NCI-H1930 (cell line): ENCODE results near the gene TMC8.

Experiments
- DNase-seq, 2 experiments: peaks; one replicate each; lab custom pipeline; 2025; lab: John Stamatoyannopoulos, UW

TMC8 gene

DNA sequence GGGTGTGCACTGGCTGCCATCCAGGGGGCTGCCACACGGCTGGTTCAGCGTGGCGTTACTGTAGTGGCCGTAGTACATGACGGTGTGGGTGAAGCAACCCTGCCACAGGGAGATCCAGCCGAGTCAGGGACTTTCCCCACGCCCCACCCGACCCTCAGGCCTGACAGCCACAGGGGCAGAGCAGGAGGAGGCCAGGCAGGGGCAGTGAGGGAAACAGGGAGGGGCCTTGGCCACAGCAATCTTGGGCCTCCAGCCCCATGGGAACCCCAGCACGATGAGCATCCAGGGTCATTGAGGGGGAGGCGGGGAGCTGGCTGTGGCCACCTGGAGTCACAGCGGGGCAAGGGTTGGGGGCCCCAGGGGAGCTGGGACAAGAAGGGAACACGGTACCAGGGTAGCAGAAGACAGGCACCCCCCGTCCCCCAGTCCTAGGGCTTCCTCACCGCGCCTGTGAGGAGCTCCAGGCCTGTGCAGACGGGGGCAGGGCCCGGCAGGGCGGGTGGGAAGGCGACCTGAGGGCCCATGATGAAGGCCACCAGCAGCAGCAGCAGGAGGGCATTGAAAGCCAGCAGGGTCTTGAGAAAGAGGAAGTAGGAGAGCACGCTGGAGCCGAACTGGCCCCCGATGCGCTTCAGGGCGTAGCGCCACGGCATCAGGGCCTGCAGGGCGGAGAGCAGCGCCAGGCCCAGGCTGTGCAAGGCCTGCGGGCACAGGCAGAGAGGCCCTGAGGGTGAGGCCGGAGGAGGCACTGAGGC, 6.3 kb upstream of the TMC8 start:
- DNase-seq = no peak

DNA sequence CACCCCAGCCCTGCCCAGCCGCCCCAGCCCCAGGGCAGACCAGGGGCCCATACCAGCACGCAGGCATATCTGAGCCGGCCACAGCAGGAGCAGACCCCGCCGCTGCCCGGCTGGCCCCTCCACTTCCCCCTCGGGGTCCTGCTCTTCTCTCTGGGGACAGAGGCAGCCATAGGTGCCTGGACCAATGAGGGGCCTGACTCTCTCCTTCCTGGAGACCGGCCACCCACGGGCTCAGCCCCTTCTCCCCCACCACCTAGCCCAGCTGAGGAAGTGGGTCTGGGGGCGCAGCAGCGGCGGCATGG, 5.8 kb upstream of the TMC8 start:
- no peak for DNase-seq

DNA sequence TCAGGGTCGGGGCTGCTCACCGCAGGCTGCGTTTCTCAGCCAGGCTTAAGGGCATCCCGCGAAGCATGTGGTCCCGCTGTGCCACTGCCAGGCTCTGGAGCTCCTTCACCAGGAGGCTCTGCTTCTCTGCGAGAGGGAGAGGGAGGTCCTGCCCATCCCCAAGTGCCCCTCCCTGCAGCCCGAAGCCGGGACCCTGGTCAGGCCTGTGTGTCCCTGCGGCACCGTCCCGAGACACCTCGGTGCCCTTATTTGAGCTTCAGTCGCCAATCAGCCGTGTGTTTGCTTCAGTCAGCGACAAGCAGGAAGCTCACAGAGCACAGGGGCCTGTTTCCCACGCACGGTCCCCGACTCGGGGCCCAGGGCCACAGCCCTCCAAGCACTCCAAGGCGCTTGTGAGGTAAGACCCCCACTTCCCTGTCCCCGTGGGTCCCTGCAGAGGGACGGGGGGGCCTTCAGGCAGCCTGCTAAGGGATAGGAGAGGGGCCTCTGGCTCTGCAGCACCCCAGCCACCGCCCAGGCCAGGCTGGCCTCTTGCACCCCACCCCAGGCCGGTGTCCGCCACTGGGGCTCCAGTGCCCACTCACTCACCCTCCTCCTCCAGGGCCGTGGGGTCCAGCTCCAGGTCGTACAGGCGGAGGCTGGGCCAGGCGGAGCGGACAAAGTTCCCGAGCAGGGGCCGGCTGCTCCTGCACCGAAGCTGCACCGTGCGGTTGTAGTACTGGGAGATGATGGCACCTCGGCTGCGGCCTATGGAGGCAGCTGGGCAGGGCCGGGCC, 5.2 kb upstream of the TMC8 start:
- DNase-seq = no peak

DNA sequence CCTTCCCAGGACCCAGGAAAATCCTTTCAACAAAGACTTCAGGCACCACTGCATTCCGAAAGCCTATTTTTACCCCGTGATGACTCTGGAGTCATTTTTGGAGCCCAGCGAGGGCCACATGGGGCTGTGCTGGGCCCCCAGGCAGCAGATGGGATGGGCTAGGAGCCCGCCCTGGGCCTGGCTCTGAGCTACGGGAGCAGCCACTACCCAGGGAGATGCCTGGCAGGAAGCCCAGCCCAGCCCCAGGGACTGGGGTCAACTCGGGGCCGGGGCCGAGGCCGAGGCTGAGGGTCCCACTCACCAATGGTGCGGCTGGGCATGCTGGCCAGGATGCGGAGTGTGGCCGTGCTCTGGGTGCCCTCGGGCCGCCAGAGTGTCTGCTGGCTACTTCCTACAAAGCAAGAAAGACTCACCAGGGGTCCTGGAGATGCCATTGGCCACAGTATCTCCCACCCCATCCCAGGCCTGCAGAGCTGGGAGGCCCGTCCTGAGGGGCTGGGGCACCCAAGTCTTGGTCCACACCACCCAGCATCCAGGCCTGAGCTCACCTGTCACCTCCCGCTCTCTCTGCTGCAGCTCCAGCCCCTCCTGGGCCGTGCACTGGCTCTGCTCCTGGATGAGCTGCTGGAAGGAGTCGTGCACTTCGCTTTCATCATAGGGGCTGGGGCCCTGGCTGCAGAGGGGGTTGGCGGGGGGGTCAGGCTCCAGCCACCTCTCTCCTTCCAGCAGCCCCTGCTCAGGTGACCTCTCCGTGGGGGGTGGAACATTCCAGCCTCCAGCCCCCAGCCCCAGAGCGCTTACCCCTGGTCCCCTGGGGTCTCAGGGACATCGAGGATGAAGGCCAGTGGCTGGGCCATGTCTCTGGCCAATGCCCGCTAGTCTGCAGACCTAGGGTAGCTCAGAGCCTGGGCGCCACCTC, 4.3 kb upstream of the TMC8 start:
- no peak for DNase-seq

DNA sequence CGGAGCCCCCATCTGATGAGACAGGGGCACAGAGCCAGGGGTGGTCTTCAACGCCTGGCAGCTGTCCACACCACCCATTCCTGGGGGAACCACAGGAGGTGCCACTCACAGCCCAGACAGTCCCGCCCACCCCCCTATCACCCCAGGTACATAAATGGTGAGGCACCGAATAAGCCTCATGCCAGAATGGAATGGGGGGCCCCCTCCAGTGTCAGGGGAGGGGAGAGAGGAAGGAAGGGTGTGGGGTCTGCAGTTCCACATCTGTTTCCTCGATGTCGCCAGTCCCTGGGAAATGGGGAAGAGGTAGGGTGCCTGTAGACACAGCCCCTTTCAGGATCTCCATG, 3.7 kb upstream of the TMC8 start:
- DNase-seq = no peak

DNA sequence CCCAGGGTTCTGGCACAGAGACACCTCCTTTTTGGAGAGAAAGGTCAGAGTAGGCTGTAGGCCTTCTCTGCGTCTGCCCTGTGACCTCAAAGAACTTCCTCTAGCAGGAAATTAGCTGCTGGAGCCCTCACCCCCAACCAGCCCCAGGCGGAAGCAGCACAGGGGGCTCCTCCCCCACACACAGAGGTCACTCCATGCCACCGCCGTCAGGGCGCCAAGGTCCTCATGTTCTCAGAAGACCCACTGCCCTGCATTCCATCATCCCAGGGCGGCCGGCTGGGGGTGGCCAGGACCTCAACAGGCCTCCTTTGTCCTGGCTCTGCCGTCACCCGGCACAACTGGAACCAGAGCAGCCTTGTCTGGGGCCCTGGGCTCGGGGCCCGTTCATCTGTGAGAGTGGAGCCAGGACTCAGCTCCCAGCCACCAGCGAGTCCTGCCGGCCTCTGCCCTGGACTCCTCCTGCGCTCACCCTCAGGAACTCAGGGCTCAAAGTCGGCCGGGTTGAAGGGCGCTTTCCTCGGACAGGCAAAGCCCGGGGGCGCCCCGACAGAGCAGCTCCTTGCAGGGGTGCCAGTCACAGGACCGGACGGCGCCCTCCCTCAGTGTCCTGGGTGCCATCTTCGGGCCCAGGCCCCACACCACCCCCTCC, 3.2 kb upstream of the TMC8 start:
- DNase-seq = no peak

DNA sequence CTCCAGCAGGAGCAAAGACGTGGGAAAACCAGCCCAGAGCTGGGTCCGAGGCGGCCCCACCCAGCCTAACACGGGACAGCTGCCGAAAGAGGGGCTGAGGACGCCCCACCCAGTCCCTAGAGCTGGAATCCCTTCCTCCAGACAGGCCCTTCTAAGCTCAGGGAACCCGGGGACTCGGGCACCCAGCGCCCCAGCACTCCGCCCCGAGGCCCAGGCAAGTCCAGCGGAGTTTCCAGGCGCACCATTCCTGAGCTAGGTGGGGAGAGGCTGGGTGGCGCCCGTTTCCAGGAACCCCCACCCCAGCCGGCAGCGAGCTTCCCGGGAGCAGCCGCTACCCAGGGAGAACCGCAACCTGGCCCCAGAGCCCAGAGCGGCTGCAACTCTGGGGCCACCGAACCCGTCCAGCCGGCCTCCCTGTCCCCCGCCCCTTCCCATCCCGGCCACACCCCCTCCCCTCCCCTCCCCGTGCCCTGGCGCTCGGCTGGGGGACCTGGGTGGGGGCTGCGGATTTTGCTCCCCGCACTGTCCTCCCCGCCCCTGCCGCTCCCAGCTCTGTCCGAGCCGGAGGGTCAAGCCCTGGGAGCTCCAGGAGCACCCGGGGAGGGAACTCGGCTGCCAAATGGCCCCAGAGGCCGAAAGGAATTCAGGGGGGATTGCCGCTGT, 2.6 kb upstream of the TMC8 start:
- DNase-seq = no peak

DNA sequence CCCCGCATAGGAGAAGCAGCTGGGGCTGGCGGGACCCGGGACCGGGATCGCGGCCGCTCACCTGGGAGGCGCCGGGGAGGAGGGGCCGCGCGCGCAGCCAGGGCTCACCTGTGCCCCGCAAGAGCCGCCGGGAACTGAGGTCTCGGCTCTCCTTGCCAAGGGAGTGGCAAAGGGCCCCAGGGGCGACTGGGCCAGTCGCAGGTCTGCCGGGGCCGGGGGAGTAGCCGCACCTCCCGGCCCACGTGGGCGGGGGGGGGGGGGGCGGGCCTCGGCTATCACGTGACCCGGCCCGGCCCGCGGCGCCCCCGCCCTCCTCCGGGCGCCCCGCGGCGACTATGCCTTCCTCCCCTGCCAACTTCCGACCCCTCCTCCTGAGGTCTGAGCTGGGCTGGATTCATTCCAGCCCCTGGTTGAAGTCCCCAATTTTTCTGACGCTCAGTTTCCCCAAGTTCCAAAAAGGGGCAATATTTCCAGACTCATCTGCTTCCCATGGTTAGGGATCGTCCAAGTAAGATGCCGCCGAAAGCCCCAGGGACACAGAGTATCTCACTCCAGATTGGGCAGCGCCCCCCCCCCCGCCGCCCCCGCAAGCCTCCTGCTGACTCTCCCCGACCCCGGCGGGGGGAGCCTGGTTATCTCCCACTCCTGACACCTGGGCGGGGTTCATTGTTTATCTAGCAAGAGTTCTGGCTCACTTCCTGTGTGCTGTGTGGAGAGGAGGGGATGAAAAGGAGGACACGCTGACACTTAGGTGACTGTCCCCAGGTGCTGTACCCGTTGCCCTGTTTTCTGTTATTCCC, 1.8 kb upstream of the TMC8 start, which contains the start of gene TMC6:
Gene TMC6 (minus strand): TSS at position 205 of the 800 bp plus-strand sequence. CDS start 1,923 bp downstream, outside the sequence.
- peak in 1 of 2 experiments; percentile 46 for DNase-seq

DNA sequence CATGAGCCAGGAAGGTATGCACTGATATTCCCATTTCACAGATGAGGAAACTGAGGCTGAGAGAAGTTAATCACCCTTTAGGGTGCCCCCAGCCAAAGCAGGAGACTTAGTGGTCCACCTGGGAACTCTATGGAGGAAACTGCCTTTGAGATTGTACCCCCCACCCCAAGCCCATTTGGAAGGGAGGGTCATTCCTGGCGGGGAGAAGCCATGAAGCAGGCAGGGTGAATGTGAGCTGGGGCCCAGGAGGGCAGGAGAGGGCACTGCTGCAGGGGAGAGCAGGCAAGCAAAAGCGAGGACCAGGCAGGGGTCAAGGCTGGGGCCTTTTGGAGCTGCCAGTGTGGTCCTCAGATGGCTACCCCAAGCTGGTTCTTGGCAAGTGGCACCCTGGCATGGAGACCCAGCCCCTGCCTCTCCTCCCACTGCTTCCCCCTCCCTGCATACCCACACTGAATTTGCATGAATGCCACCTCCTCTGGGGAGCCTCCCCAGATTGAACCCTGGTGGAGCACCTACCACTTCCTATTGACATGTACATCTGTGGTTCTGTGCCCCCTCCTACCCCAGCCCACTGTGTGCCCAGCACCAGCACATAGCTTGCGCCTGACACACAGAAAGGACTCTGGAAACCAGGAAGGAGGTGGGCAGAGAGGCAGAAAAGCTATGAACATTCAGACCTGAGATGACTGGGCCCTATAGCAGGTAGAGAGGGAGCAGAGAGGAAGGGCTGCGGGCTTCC, 1.1 kb upstream of the TMC8 start:
- no peak for DNase-seq

DNA sequence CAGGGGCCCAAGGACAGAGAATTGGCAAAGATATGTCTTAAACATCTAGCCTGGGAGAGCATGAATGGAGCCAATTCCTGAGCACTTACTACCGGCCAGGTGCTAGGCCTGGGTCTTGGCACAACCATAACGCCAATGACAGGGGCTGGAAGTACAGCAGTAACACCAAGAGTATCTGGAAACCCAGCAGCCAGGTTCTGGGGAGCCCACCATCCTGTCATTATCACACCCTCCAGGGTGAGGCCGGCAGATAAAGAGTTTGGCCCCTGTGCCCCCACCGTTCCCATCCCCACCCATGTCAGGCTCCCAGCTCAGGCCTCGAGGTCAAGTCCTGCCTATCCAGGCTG, 508 bp upstream of the TMC8 start:
- DNase-seq = no peak

DNA sequence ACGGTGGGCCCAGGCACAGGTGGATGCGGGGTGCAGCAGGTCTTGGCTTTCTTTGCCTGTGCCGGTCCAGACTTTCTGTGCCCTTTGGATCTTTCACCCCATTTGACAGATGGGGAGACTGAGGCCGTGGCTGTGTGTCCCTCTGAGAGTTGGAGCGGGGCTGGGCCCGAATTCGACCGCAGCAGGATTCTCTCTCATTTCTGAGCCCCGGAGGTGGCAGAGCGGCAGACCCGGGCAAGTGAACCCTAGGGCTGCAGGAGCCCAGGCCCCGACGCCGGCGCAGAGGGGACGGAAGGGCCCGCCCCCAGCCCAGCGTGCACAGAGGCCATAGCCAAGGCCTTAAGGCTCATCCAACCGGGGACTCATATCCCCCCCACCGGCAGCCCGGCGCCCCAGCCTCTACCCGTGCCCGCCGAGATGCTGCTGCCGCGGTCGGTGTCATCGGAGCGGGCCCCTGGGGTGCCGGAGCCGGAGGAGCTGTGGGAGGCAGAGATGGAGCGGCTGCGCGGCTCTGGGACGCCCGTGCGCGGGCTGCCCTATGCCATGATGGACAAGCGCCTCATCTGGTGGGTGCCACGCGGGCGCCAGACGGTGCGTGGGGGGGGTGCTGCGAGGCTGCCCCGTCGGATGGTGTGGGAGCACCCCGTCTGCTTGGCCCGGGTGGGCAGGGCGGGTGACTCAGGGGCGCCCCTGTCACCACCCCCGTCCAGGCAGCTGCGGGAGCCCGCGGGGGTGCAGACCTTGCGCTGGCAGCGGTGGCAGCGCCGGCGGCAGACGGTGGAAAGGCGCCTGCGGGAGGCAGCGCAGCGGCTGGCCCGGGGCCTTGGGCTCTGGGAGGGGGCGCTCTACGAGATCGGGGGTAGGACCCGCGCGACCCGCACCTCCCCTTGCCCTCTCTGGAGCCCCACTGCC, 857 bp downstream of the TMC8 start:
- DNase-seq = no peak

DNA sequence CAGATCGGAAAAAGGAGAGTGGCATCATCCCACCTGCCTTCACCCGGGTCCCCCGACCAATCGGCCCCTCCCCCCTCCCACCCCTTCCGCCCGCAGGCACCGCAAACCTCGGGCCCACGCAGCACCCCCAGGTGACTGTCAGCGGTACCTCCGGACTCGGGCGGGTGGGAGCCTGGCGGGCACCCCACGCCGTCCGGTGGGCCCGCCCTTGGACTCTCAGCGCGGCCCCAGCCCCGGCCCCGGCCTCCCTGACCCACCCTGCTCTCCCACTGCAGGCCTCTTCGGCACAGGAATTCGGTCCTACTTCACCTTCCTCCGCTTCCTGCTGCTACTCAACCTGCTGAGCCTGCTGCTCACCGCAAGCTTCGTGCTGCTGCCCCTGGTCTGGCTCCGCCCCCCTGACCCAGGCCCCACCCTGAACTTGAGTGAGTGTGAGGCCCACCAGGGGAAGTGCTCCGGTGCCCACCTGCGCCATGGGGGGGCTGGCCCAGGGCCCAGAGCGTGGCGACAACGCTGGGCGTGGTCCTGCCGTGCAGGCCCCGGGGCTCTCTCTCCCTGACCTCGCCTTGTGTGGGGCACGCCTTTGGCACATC, 1.6 kb downstream of the TMC8 start:
- no peak for DNase-seq

DNA sequence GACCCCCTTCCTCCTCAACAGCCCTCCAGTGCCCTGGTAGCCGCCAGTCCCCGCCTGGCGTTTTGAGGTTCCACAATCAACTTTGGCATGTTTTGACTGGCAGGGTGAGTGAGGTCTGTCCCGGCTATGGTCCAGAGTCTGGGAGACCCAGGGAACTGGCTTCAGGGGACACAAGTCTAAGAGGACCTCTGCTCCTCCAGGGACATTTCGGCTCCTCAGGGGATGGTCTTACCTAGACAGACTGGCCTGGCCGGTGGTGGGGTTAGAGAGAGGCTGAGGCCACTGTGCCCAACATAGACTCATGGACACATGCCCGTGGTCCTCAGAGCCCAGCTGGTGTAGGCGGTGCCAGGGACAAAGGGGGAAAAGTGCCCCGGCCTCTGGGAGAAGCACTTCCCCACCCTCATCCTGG, 2.2 kb downstream of the TMC8 start:
- DNase-seq = no peak

DNA sequence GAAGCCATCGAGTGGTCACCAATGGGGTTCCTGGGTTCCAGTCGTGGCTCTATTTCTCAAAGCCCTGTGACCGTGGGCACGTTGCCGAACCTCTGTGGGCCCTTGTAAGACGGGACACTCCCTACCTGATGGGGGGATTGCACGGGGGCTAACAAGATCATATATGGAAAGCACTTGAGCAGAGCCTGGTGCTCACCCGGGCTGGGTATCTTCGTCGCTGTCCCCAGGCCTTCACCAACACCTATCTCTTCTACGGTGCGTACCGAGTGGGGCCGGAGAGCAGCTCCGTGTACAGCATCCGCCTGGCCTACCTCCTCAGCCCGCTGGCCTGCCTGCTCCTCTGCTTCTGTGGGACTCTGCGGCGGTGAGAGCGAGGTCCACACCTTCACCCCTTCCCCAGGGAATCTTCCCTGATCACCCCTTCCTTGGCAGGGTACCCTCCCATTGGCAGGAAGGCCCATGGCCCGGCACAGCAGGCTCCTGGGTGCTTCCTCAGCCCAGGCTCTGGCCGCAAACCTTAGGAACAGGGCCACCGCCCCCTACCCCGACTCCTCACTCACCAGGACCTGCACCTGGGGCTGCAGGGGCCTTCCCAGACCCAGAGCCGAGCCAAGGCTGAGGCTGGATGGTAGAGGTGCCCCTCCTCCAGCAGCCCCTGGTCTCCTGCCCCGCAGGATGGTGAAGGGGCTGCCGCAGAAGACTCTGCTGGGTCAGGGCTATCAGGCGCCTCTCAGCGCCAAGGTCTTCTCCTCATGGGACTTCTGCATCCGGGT, 2.8 kb downstream of the TMC8 start:
- DNase-seq = no peak

DNA sequence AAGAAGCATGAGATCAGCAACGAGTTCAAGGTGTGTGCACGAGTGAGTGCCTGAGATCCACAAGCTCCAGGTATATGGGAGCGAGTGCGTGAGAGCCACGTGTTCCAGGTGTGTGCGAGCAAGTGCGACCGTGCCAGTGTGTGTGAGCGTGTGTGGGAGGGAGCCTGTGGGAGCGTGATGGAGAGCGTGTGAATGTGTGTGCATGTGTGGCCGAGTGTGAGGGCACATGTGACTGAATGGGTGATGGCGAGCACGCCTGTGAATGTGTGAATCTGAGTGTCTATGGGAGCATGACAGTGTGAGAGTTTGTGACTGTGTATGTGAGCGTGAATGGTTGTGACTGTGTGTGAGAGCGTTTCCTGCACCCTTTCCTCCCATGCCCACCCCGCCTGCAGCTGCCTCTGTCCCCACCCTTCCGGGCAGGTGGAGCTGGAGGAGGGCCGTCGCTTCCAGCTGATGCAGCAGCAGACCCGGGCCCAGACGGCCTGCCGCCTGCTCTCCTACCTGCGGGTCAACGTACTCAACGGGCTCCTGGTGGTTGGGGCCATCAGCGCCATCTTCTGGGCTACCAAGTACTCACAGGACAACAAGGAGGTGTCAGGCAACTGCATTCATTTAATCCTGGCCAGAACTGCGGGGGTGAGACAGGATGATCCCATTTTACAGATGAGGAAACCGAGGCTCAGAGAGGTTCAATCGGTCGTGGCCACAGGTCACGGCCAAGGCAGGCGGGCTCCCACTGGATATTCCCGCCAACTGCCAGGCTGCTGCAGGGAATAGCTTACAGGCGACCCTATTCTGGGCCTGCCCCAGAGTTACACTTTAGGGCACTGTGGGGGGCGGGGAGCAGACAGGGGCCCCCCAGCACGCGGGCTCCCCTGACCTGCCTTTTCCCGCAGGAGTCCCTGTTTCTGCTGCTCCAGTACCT, 3.7 kb downstream of the TMC8 start:
- DNase-seq = peak in 1 of 2 experiments; percentile 27

DNA sequence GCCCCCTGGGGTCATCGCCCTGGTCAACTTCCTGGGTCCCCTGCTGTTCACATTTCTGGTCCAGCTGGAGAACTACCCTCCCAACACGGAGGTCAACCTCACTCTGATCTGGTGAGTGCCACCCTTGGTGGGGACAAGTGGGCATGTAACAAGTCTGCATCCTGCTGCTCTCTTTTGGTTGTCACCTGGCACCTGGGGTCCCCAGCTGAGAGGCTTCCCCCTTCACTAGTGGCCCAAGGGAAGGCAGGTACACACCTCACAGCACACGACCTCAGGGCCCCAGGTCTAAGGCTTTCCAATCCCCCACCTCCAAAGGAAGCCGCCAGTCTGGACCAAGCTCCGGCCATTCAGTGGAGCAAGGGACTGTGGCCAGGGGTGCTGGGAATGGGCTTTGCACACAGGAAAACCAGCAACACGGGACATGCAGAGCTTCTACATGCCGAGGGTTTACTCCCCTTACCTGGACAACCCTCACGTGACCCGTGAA, 4.4 kb downstream of the TMC8 start:
- no peak for DNase-seq
